Keratinocyte (primary cell): Measurements from ENCODE around the gene CCDC88B. TPM values are rescaled to one million over a fixed set of nuclear protein-coding genes. Genes with fewer than 3 reads are reported as not detected.
A peak's percentile ranks its signal among the peaks of the same experiment; 100 is the strongest.

Source experiments
- DNase-seq: peaks from one replicate; pipeline ENCODE4 v3.0.0-alpha.2; 2011; ENCODE audit warnings: low read depth, missing footprints, low spot score
- FAIRE-seq: peaks from 2 replicates; lab custom pipeline; 2011; peaks lifted over from hg19 to GRCh38; lab: Jason Lieb, UNC
- H2AFZ ChIP-seq: 2 replicates; pipeline ENCODE4 v1.6.0; 2012; ENCODE audit warnings: low read length, control low read depth, inconsistent platforms; ENCODE audit not compliant: control insufficient read depth
- H3K27ac ChIP-seq: 2 replicates; pipeline ENCODE4 v1.5.1; 2011; ENCODE audit warnings: low read length; ENCODE audit not compliant: control insufficient read depth, insufficient read depth
- H3K27me3 ChIP-seq: 3 replicates; pipeline ENCODE4 v1.6.0; 2011; ENCODE audit warnings: low read length; ENCODE audit not compliant: control insufficient read depth, insufficient read depth; ENCODE audit errors: extremely low read depth
- H3K36me3 ChIP-seq, 2 experiments: 2 replicates in 1 of 2; 3 replicates in 1 of 2; pipeline ENCODE4 v1.5.1; 2011; ENCODE audit warnings: low read length in 2 of 2, mild to moderate bottlenecking in 1 of 2; ENCODE audit not compliant: control insufficient read depth in 2 of 2, insufficient read depth in 2 of 2; ENCODE audit errors: extremely low read depth in 1 of 2
- H3K4me1 ChIP-seq: 3 replicates; pipeline ENCODE4 v1.5.1; 2011; ENCODE audit warnings: low read length; ENCODE audit not compliant: control insufficient read depth, insufficient read depth; ENCODE audit errors: extremely low read depth
- H3K4me2 ChIP-seq: 3 replicates; pipeline ENCODE4 v1.6.0; 2011; ENCODE audit warnings: low read depth, low read length; ENCODE audit not compliant: control insufficient read depth, insufficient read depth; ENCODE audit errors: extremely low read depth
- H3K4me3 ChIP-seq, 3 experiments: fragments of 200-600 bp in 1 of 3; sonication (generic) in 1 of 3; 2 replicates in 2 of 3; 3 replicates in 1 of 3; pipeline ENCODE4 v1.5.1; 2011 to 2016; ENCODE audit warnings: low read length in 3 of 3, mild to moderate bottlenecking in 3 of 3, control low read depth in 2 of 3, inconsistent platforms in 1 of 3, low read depth in 1 of 3, mixed read lengths in 1 of 3, mixed run types in 1 of 3, moderate library complexity in 1 of 3; ENCODE audit not compliant: control insufficient read depth in 2 of 3, insufficient read depth in 2 of 3; ENCODE audit errors: extremely low read depth in 1 of 3
- H3K79me2 ChIP-seq: 2 replicates; pipeline ENCODE4 v1.6.0; 2012; ENCODE audit warnings: low read length; ENCODE audit not compliant: control insufficient read depth, insufficient read depth
- H3K9ac ChIP-seq: 3 replicates; pipeline ENCODE4 v1.6.0; 2011; ENCODE audit warnings: low read length; ENCODE audit not compliant: control insufficient read depth, insufficient read depth; ENCODE audit errors: extremely low read depth
- H3K9me1 ChIP-seq: 3 replicates; pipeline ENCODE4 v1.6.0; 2011; ENCODE audit warnings: low read length; ENCODE audit not compliant: control insufficient read depth, insufficient read depth; ENCODE audit errors: extremely low read depth
- H3K9me3 ChIP-seq: 2 replicates; pipeline ENCODE4 v1.5.1; 2012; ENCODE audit warnings: low read depth, low read length; ENCODE audit not compliant: control insufficient read depth
- H4K20me1 ChIP-seq: 3 replicates; pipeline ENCODE4 v1.6.0; 2011; ENCODE audit warnings: low read length; ENCODE audit not compliant: control insufficient read depth, insufficient read depth; ENCODE audit errors: extremely low read depth
- CTCF ChIP-seq, 3 experiments: IDR thresholded peaks in 1 of 3; conservative IDR thresholded peaks in 1 of 3; optimal IDR thresholded peaks in 1 of 3; 2 replicates in 2 of 3; 3 replicates in 1 of 3; pipeline versions ENCODE3 to v1.5.1; 2011; ENCODE audit warnings: low read length in 3 of 3, mild to moderate bottlenecking in 3 of 3, moderate library complexity in 2 of 3, control low read depth in 1 of 3, inconsistent platforms in 1 of 3; ENCODE audit not compliant: insufficient read depth in 2 of 3; ENCODE audit errors: extremely low read depth in 1 of 3
- EZH2 ChIP-seq: IDR thresholded peaks from one replicate; pipeline ENCODE4 v1.6.1; 2012; ENCODE audit warnings: inconsistent platforms, mild to moderate bottlenecking, low read length, moderate library complexity
- dilution Hi-C: fragments of 300-500 bp; cut with MboI; formaldehyde crosslinking; loops from one replicate; pipeline ENCODE4 v1.7.0; 2020; ENCODE audit warnings: low sequenced_read_pairs; ENCODE audit not compliant: extremely low pct_ligation_motif_present
- polyA plus RNA-seq, 5 experiments: library from polyadenylated mRNA; depleted of rRNA in 3 of 5; stranded (reverse) in 3 of 5; stranded (forward) in 1 of 5; unstranded in 1 of 5; fragments of >200 nt; gene quantifications; 1 replicate in 1 of 5; 2 replicates in 3 of 5; 3 replicates in 1 of 5; pipeline versions ENCODE4 v1.2.1 to v1.2.3, GENCODE V29; 2011 to 2012; ENCODE audit warnings: missing spikeins in 2 of 5, low read depth in 1 of 5, low replicate concordance in 1 of 5

CCDC88B gene
- polyA plus RNA-seq, 1 donor (not counting 4 experiments of a cell fraction or from before 2014, with no cell fraction given): 3.7 TPM

- no peak for TF ChIP-seq CTCF (optimal IDR thresholded peaks at IDR 0.05 in 1 of 3, IDR thresholded peaks at IDR 0.05 in 1 of 3, conservative IDR thresholded peaks at IDR 0.05 in 1 of 3; ENCODE audit: extremely low read depth in 1 of 3, insufficient read depth in 2 of 3, low read length in 3 of 3)
- TF ChIP-seq EZH2: no peak
- Histone ChIP-seq H3K27me3 (no peaks in the 10 kb centered on the region), H3K4me3 (no peak overlapping the region), H3K9me1 (peaks cover 2% of the 10 kb centered on the region), H2AFZ (no peak overlapping the region), H3K36me3 (peaks cover 24 to 26% of the 10 kb centered on the region in 2 experiments), H4K20me1 (no peaks in the 10 kb centered on the region), H3K9ac (peak overlapping the region; percentile 69), H3K79me2 (peaks cover 26% of the 10 kb centered on the region), H3K4me2 (peak overlapping the region; percentile 35), H3K27ac (peak overlapping the region; percentile 85), H3K9me3 (no peaks in the 10 kb centered on the region), H3K4me1 (peaks cover 65% of the 10 kb centered on the region)
- no peak for DNase-seq
- dilution Hi-C loops: no loop called here
- no peak for FAIRE-seq
Measured at GRCh38 chr11:64320556-64320955, 19.4 kb upstream of the CCDC88B start.

- peak overlapping the region; percentile 35 for H3K4me2 ChIP-seq
- H3K79me2 ChIP-seq: peaks cover 24% of the 10 kb centered on the region
- no peaks in the 10 kb centered on the region for H4K20me1 ChIP-seq
- DNase-seq: no peak
- peaks cover 65% of the 10 kb centered on the region for H3K4me1 ChIP-seq
- no peak overlapping the region for H2AFZ ChIP-seq
- TF ChIP-seq EZH2 (no peak), CTCF (optimal IDR thresholded peaks at IDR 0.05 in 1 of 3, IDR thresholded peaks at IDR 0.05 in 1 of 3, conservative IDR thresholded peaks at IDR 0.05 in 1 of 3; ENCODE audit: extremely low read depth in 1 of 3, insufficient read depth in 2 of 3, low read length in 3 of 3) (no peak)
- H3K27ac ChIP-seq: peak overlapping the region; percentile 85
- peaks cover 23% of the 10 kb centered on the region in 2 experiments for H3K36me3 ChIP-seq
- dilution Hi-C loops: no loop called here
- H3K27me3 ChIP-seq: no peaks in the 10 kb centered on the region
- peaks cover 2% of the 10 kb centered on the region for H3K9me1 ChIP-seq
- peak overlapping the region in 1 of 3 experiments; percentile 4 for H3K4me3 ChIP-seq
- FAIRE-seq: no peak
- no peaks in the 10 kb centered on the region for H3K9me3 ChIP-seq
- peak overlapping the region; percentile 69 for H3K9ac ChIP-seq
Measured at GRCh38 chr11:64321026-64321425, 19.0 kb upstream of the CCDC88B start.
